ENCODE data around the gene RCCD1.

RCCD1 gene

DNA sequence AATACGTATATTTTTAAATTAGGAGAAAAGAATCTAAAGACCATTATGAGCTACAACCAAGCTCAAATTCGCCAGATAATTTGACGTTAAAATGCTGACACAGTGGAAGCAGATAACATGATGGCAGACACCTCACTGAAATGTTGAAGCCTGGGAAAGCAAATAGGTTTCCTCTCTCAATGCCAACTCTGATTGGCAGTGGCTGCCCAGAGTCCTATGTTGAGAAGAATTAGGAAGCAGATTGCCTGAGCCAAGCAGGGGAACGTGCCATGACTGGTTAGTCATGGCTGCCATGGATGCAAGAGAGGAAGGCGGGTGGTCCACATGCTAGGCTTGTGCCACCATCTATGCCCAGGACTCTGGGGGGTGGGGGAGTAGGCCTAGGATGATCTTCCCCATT is 16.4 kb upstream of the RCCD1 start:
- Histone ChIP-seq H3K4me1 (ENCODE audit: control insufficient read depth, low read length) (peaks cover 34% of the 10 kb centered on the region), H3K79me2 (ENCODE audit: control insufficient read depth, low read length) (peaks cover 18% of the 10 kb centered on the region), H3K4me2 (ENCODE audit: low read length) (no peak overlapping the region), H3K36me3 (ENCODE audit: control insufficient read depth, low read length) (peaks cover 65% of the 10 kb centered on the region), H3K27me3 (ENCODE audit: control insufficient read depth, low read length) (no peaks in the 10 kb centered on the region), H3K9me2 (replicated peaks; ENCODE audit: control insufficient read depth, low read length) (no peaks in the 10 kb centered on the region), H3K9me3 (ENCODE audit: control insufficient read depth, insufficient read depth, low read length) (no peaks in the 10 kb centered on the region), H3K27ac (ENCODE audit: low read depth, low read length) (no peak overlapping the region), H3K4me3 (ENCODE audit: low read length) (no peak overlapping the region), H3F3A (ENCODE audit: control insufficient read depth, insufficient read depth) (no peaks in the 10 kb centered on the region; the same call in 1 of the 2 replicates), H4K20me1 (ENCODE audit: control insufficient read depth, insufficient read depth, low read depth, low read length) (0 out of 2 replicates have a peak, but pooled peaks cover 5% of the 10 kb centered on the region)
- TF ChIP-seq EZH2phosphoT487 (IDR thresholded peaks at IDR 0.05; ENCODE audit: borderline replicate concordance, low read length) = no peak

GRCh38 chr15:90939756-90940155 is 14.9 kb upstream of the RCCD1 start:
- no peaks in the 10 kb centered on the region for H3F3A ChIP-seq (ENCODE audit: control insufficient read depth, insufficient read depth)
- H3K9me3 ChIP-seq (ENCODE audit: control insufficient read depth, insufficient read depth, low read length) = no peaks in the 10 kb centered on the region
- H3K27ac ChIP-seq (ENCODE audit: low read depth, low read length) = no peak overlapping the region
- H3K79me2 ChIP-seq (ENCODE audit: control insufficient read depth, low read length) = peaks cover 18% of the 10 kb centered on the region
- H3K4me1 ChIP-seq (ENCODE audit: control insufficient read depth, low read length) = peaks cover 19% of the 10 kb centered on the region
- 0 out of 2 replicates have a peak, but pooled peaks cover 5% of the 10 kb centered on the region for H4K20me1 ChIP-seq (ENCODE audit: control insufficient read depth, insufficient read depth, low read depth, low read length)
- TF ChIP-seq, protein P1, sequence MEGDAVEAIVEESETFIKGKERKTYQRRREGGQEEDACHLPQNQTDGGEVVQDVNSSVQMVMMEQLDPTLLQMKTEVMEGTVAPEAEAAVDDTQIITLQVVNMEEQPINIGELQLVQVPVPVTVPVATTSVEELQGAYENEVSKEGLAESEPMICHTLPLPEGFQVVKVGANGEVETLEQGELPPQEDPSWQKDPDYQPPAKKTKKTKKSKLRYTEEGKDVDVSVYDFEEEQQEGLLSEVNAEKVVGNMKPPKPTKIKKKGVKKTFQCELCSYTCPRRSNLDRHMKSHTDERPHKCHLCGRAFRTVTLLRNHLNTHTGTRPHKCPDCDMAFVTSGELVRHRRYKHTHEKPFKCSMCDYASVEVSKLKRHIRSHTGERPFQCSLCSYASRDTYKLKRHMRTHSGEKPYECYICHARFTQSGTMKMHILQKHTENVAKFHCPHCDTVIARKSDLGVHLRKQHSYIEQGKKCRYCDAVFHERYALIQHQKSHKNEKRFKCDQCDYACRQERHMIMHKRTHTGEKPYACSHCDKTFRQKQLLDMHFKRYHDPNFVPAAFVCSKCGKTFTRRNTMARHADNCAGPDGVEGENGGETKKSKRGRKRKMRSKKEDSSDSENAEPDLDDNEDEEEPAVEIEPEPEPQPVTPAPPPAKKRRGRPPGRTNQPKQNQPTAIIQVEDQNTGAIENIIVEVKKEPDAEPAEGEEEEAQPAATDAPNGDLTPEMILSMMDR (IDR thresholded peaks at IDR 0.05; ENCODE audit: low read depth, low read length, poor library complexity, severe bottlenecking) = no peak
- no peak for TF ChIP-seq EZH2phosphoT487 (IDR thresholded peaks at IDR 0.05; ENCODE audit: borderline replicate concordance, low read length)
- no peak overlapping the region for H3K4me2 ChIP-seq (ENCODE audit: low read length)
- peaks cover 78% of the 10 kb centered on the region for H3K36me3 ChIP-seq (ENCODE audit: control insufficient read depth, low read length)
- no peaks in the 10 kb centered on the region for H3K27me3 ChIP-seq (ENCODE audit: control insufficient read depth, low read length)
- no peaks in the 10 kb centered on the region for H3K9me2 ChIP-seq (replicated peaks; ENCODE audit: control insufficient read depth, low read length)
- no peak overlapping the region for H3K4me3 ChIP-seq (ENCODE audit: low read length)

DNA sequence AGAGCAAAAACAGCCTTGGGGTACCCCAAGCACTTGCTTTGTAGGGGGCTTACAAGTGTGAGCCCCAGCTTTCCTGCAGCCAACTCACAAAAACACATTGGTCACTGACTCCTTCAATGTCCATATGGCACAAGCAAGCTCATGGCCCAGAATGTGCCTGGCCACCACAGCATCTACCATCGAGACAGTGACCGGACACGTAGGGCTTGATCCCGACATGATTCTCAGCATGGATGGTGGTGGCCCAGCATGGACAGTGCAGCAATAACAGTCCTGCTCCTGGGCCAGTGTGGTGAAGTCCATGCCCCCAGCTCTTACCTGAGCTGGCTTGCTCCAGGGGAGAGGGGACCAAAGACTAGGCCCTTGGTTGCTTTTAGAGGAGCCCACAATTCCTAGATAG is 13.6 kb upstream of the RCCD1 start:
- no peaks in the 10 kb centered on the region for H3K9me2 ChIP-seq (replicated peaks; ENCODE audit: control insufficient read depth, low read length)

More for the DNA sequence above, 13.6 kb upstream of the RCCD1 start:
- peaks cover 76% of the 10 kb centered on the region for H3K36me3 ChIP-seq (ENCODE audit: control insufficient read depth, low read length)
- H3K27ac ChIP-seq (ENCODE audit: low read depth, low read length) = no peak overlapping the region
- no peaks in the 10 kb centered on the region for H3K27me3 ChIP-seq (ENCODE audit: control insufficient read depth, low read length)
- H3K4me1 ChIP-seq (ENCODE audit: control insufficient read depth, low read length) = peaks cover 12% of the 10 kb centered on the region
- H3K4me3 ChIP-seq (ENCODE audit: low read length) = no peak overlapping the region
- no peak overlapping the region for H3K4me2 ChIP-seq (ENCODE audit: low read length)
- H3K79me2 ChIP-seq (ENCODE audit: control insufficient read depth, low read length) = peaks cover 10% of the 10 kb centered on the region
- H3F3A ChIP-seq (ENCODE audit: control insufficient read depth, insufficient read depth) = no peaks in the 10 kb centered on the region
- no peaks in the 10 kb centered on the region for H3K9me3 ChIP-seq (ENCODE audit: control insufficient read depth, insufficient read depth, low read length)
- H4K20me1 ChIP-seq (ENCODE audit: control insufficient read depth, insufficient read depth, low read depth, low read length) = 0 out of 2 replicates have a peak, but pooled peaks cover 4% of the 10 kb centered on the region
- TF ChIP-seq, protein P1 (IDR thresholded peaks at IDR 0.05; ENCODE audit: low read depth, low read length, poor library complexity, severe bottlenecking) = no peak
- no peak for TF ChIP-seq EZH2phosphoT487 (IDR thresholded peaks at IDR 0.05; ENCODE audit: borderline replicate concordance, low read length)

All from DOHH2 (cell line).